ENCODE measurements around the gene PRICKLE4.
"Not testable (repeated sequence)": the region's sequence is repeated elsewhere in the genome, so short reads cannot be mapped to it uniquely, and the experiment has no call there.

PRICKLE4 gene

GRCh38 chr6:41746107-41746506 lies 34.5 kb upstream of the PRICKLE4 start:
- DNase-seq = no peak

GRCh38 chr6:41747256-41748101 lies 33.1 kb upstream of the PRICKLE4 start, which contains the start of gene PGC:
PGC (minus strand) TSS chr6:41747397; CDS start chr6:41747334, 63 bp downstream.
- DNase-seq = no peak

GRCh38 chr6:41748102-41748477 lies 32.5 kb upstream of the PRICKLE4 start:
- DNase-seq = no peak

GRCh38 chr6:41748542-41748941 lies 32.0 kb upstream of the PRICKLE4 start:
- no peak for DNase-seq

GRCh38 chr6:41750374-41750773 lies 30.2 kb upstream of the PRICKLE4 start:
- DNase-seq = no peak

GRCh38 chr6:41755895-41756294 lies 24.7 kb upstream of the PRICKLE4 start:
- DNase-seq = no peak

GRCh38 chr6:41756354-41756753 lies 24.2 kb upstream of the PRICKLE4 start:
- no peak for DNase-seq

- DNase-seq = no peak
Observed at GRCh38 chr6:41757271-41757670, 23.3 kb upstream of the PRICKLE4 start.

GRCh38 chr6:41757931-41758640 lies 22.5 kb upstream of the PRICKLE4 start:
- DNase-seq = no peak

- no peak for DNase-seq
Observed at GRCh38 chr6:41758641-41759035, 21.9 kb upstream of the PRICKLE4 start.

GRCh38 chr6:41759106-41759904 lies 21.3 kb upstream of the PRICKLE4 start:
- no peak for DNase-seq

GRCh38 chr6:41759905-41760579 lies 20.5 kb upstream of the PRICKLE4 start:
- DNase-seq = no peak

- no peak for DNase-seq
Observed at GRCh38 chr6:41763470-41763869, 17.1 kb upstream of the PRICKLE4 start.

GRCh38 chr6:41766043-41766664 lies 14.4 kb upstream of the PRICKLE4 start:
- not testable (repeated sequence) for DNase-seq

GRCh38 chr6:41767112-41767833 lies 13.3 kb upstream of the PRICKLE4 start:
- DNase-seq = no peak

GRCh38 chr6:41768545-41769308 lies 11.9 kb upstream of the PRICKLE4 start:
- no peak for DNase-seq

- DNase-seq = no peak
Observed at GRCh38 chr6:41769376-41769775, 11.2 kb upstream of the PRICKLE4 start.

- no peak for DNase-seq
Observed at GRCh38 chr6:41770381-41771057, 10.1 kb upstream of the PRICKLE4 start.

- DNase-seq = no peak
Observed at GRCh38 chr6:41771058-41771983, 9.3 kb upstream of the PRICKLE4 start.

Data from CD4-positive, alpha-beta T cell treated with Interferon gamma for 1 hour (primary cell).